ENCODE measurements around the gene CDK15.
"Not testable (repeated sequence)": the region's sequence is repeated elsewhere in the genome, so short reads cannot be mapped to it uniquely, and the experiment has no call there.

The CDK15 gene

DNA sequence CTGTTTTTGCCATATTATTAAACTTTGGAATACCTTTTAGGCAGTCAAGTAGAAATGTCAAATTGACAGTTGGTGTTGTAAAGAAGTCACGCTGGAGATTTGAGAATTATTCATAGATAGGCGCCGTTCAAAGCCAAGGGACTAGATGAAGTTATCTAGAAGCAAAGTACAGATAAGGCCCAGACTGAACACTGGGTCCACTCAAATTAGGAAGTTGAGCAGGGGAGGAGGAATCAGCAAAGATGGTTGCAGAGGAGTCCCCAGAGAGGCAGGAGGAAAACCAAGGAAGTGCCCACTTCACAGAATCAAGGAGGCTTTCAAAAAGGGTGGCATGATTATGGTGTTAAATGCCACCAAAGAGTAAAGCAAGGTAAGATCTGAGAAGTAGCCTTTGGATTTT is 16.0 kb upstream of the CDK15 start:
- 93% methylated on average over 3 of the region's 3 CpGs for WGBS
- H3K27me3 ChIP-seq (ENCODE audit: insufficient read depth, low read length) = no peaks in the 10 kb centered on the region
- no peaks in the 10 kb centered on the region for H3K4me1 ChIP-seq (ENCODE audit: insufficient read depth, low read length)
- H3K9ac ChIP-seq (ENCODE audit: low read depth, low read length) = no peak overlapping the region
- no peaks in the 10 kb centered on the region for H3K9me3 ChIP-seq (ENCODE audit: insufficient read depth, low read depth, low read length)
- no peaks in the 10 kb centered on the region for H3K36me3 ChIP-seq (ENCODE audit: insufficient read depth, low read length)
- H3K4me3 ChIP-seq (ENCODE audit: low read length) = no peak overlapping the region
- H3K27ac ChIP-seq (ENCODE audit: low read depth, low read length) = no peak overlapping the region

DNA sequence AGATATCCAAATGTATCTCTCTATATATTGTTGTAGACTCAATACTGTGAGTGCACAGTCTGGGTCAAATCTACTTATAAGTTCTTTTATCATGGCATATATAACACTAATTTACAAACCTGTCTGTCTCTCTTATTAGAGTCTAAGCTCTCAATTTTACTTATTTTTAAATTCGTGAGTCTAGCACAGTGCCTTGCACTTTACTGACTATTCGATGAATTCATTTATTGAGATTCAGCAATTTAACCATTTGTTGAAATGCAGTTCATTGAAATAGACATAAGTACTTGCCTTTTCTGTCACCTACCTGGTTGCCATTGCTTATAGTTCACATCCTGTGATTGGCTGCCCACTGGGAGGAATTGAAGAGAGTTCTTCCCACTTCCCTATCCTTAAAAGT is 15.3 kb upstream of the CDK15 start:
- Histone ChIP-seq H3K27me3 (ENCODE audit: insufficient read depth, low read length) (no peaks in the 10 kb centered on the region), H3K4me3 (ENCODE audit: low read length) (no peak overlapping the region), H3K9ac (ENCODE audit: low read depth, low read length) (no peak overlapping the region), H3K27ac (ENCODE audit: low read depth, low read length) (no peak overlapping the region), H3K9me3 (ENCODE audit: insufficient read depth, low read depth, low read length) (no peaks in the 10 kb centered on the region), H3K4me1 (ENCODE audit: insufficient read depth, low read length) (no peaks in the 10 kb centered on the region), H3K36me3 (ENCODE audit: insufficient read depth, low read length) (no peaks in the 10 kb centered on the region)
- 92% methylated on average over 2 of the region's 2 CpGs for WGBS

DNA sequence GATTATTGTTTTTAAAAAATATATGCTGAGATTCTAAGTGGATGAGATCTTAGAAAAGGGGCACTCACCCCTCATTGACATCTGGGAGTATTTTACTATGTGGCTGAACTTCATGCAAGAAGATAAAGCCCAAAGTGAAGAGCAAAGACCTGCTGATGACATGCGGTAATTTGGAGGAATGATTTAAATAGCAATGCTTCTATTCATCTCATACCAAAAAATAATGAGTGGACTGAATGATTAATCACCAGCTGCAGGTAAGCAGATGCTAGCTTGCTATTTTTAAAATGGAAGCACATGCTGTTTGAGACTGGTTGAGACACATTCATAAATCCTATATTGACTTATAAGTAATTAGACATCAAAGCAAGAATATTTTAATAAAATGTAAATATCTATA is 12.7 kb upstream of the CDK15 start:
- H3K9ac ChIP-seq (ENCODE audit: low read depth, low read length) = no peak overlapping the region
- H3K36me3 ChIP-seq (ENCODE audit: insufficient read depth, low read length) = no peaks in the 10 kb centered on the region
- H3K27ac ChIP-seq (ENCODE audit: low read depth, low read length) = no peak overlapping the region
- H3K9me3 ChIP-seq (ENCODE audit: insufficient read depth, low read depth, low read length) = no peaks in the 10 kb centered on the region
- H3K4me1 ChIP-seq (ENCODE audit: insufficient read depth, low read length) = no peaks in the 10 kb centered on the region
- H3K27me3 ChIP-seq (ENCODE audit: insufficient read depth, low read length) = no peaks in the 10 kb centered on the region
- no peak overlapping the region for H3K4me3 ChIP-seq (ENCODE audit: low read length)
- WGBS = 100% methylated on average over 1 of the region's 1 CpG

DNA sequence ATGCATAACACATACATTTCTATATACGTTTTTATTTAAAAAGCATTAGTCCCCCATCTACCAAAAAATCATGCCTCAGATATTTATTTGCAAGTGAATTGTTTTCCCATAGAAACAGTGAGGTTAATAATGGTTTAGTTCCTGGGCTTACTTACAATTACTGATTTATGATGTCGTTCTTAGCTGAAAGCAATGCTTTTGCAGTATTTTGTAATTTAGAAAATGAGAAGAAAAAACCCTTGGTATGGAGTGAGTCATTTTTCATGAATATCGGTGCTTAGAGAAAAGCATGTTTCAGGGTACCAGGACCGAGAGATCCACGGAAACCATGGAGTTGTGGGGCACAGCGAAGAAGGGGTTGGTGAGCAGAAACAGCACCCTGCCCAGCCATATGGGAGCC is 12.0 kb upstream of the CDK15 start:
- no peaks in the 10 kb centered on the region for H3K4me1 ChIP-seq (ENCODE audit: insufficient read depth, low read length)
- H3K9ac ChIP-seq (ENCODE audit: low read depth, low read length) = no peak overlapping the region
- H3K4me3 ChIP-seq (ENCODE audit: low read length) = no peak overlapping the region
- no peaks in the 10 kb centered on the region for H3K27me3 ChIP-seq (ENCODE audit: insufficient read depth, low read length)
- no peaks in the 10 kb centered on the region for H3K9me3 ChIP-seq (ENCODE audit: insufficient read depth, low read depth, low read length)
- no peak overlapping the region for H3K27ac ChIP-seq (ENCODE audit: low read depth, low read length)
- no peaks in the 10 kb centered on the region for H3K36me3 ChIP-seq (ENCODE audit: insufficient read depth, low read length)
- WGBS = 89% methylated on average over 6 of the region's 6 CpGs

DNA sequence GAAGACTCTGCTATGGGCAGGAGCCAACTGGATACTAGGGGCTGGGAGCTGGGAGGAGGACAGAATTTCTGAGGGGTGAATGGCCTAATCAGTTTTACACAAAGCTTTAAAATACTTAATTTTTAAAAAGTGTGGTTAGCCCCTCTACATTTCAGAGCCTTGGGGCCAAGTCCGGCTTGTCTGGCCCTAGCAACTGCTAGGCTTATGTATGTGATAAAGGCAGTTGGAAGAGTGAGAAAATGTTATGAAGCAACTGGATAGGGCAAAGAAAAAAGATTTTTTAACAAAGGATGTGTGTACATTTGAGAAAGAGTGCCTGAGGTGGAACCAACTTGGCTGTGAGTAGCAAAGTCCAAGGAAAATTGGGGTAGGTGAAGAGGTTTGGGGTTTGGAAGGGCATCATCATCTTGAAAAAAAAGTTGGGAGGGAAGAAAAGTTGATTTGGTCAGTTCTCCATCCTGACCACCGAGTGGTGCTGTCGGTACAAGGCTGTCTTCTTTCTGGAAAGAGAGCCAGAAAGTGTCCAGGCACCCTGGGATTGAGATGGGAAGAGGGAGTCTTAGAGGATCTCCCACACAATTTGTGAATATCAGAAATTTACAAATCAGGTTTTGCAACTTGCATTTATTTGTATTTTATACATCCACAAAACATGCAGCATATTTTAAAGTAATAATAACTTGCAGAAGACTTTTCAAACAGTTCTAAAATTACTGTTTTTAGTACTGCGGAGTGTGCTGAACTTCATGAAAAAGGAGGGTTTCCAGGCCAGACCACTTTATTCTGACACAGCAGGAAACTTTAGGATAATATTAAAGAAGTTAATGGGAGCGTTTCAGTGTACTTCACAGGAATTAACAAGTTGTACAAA is 10.5 kb upstream of the CDK15 start:
- H3K27me3 ChIP-seq (ENCODE audit: insufficient read depth, low read length) = no peaks in the 10 kb centered on the region
- no peak overlapping the region for H3K27ac ChIP-seq (ENCODE audit: low read depth, low read length)
- H3K9ac ChIP-seq (ENCODE audit: low read depth, low read length) = no peak overlapping the region
- no peak overlapping the region for H3K4me3 ChIP-seq (ENCODE audit: low read length)
- no peaks in the 10 kb centered on the region for H3K9me3 ChIP-seq (ENCODE audit: insufficient read depth, low read depth, low read length)
- 28% methylated on average over 5 of the region's 5 CpGs for WGBS
- no peaks in the 10 kb centered on the region for H3K36me3 ChIP-seq (ENCODE audit: insufficient read depth, low read length)
- no peaks in the 10 kb centered on the region for H3K4me1 ChIP-seq (ENCODE audit: insufficient read depth, low read length)

DNA sequence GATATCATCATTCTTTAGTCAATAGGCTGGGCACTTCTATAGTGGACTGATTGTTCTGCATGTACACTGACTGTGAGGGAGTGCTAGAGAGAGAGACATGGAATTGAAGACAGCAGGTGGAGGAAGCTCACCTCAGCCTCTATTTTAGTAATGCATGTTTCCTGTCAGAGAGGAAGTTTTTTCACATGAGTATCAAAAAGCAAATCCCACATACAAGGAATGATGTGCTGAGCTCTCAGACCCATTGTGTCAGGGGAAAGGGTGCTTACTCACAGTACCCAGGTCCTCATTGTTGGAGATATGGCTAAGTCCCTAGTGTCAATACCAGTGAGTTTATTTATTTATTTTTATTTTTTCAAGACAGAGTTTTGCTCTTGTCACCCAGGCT is 9.9 kb upstream of the CDK15 start:
- H3K9ac ChIP-seq (ENCODE audit: low read depth, low read length) = no peak overlapping the region
- H3K9me3 ChIP-seq (ENCODE audit: insufficient read depth, low read depth, low read length) = no peaks in the 10 kb centered on the region
- no peaks in the 10 kb centered on the region for H3K27me3 ChIP-seq (ENCODE audit: insufficient read depth, low read length)
- H3K27ac ChIP-seq (ENCODE audit: low read depth, low read length) = no peak overlapping the region
- no peaks in the 10 kb centered on the region for H3K36me3 ChIP-seq (ENCODE audit: insufficient read depth, low read length)
- no peaks in the 10 kb centered on the region for H3K4me1 ChIP-seq (ENCODE audit: insufficient read depth, low read length)
- no peak overlapping the region for H3K4me3 ChIP-seq (ENCODE audit: low read length)

DNA sequence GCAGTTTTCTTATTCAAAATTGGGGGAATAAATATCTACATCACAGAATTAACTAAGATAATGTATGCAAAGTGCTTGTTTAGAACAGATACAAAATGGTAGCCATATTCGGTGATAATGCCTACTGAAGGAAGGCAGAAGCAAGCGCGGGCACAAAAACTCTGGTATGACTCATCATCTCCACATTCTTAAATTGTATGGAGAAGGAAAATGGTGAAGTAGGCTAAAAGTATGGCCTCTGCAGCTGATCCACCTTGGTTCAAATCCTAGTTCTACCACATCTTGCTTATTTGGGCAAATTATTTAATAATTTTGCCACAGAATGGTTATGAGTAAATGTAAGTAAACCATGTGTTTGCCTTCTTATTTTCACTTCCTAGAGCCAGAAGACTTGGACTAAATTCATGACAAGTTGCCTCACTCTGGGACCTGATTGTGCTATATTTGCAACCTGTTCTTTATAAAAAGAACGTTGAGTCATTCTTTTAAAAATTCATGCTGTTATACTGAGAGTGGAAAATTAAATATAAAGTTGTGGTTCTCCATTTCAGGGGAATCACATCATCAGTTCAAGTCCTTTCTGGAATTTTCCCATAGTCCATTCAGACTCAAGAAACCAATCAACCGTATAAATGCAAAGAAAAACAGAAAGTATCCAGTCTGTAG is 9.0 kb upstream of the CDK15 start:
- Histone ChIP-seq H3K4me3 (ENCODE audit: low read length) (no peak overlapping the region), H3K27me3 (ENCODE audit: insufficient read depth, low read length) (no peaks in the 10 kb centered on the region), H3K27ac (ENCODE audit: low read depth, low read length) (no peak overlapping the region), H3K36me3 (ENCODE audit: insufficient read depth, low read length) (no peaks in the 10 kb centered on the region), H3K9ac (ENCODE audit: low read depth, low read length) (no peak overlapping the region), H3K9me3 (ENCODE audit: insufficient read depth, low read depth, low read length) (no peaks in the 10 kb centered on the region), H3K4me1 (ENCODE audit: insufficient read depth, low read length) (no peaks in the 10 kb centered on the region)
- 72% methylated on average over 5 of the region's 5 CpGs for whole genome bisulfite sequencing

DNA sequence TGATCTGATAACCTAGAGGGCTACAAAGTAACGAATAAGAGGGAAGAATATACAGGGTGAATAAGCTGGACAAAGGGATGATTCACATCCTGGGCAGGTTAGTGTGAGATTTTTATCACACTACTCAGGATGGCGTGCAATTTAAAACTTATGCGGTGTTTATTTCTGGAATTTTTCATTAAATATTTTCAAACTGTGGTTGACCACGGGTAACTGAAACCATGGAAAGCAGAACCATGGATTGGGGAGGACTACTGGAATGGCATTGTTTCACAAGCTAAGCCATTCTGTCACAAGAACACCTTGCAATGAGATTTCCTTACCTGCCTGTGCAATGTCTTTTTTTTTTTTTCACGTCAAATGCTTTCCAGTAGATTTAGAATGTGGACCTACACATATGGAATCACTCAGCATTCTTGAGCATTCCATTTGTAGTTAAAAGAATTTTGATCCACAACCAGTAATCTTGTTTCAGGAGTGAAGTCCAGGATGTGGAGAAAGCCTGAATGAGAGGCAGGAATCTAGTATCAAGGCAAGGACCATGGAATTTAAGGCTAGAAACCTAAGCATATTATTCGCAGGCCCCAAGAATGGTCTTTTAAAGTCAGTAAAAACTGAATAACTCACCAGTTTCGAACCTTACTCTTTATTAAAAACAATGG is 8.0 kb upstream of the CDK15 start:
- H3K36me3 ChIP-seq (ENCODE audit: insufficient read depth, low read length) = no peaks in the 10 kb centered on the region
- no peak overlapping the region for H3K4me3 ChIP-seq (ENCODE audit: low read length)
- no peaks in the 10 kb centered on the region for H3K9me3 ChIP-seq (ENCODE audit: insufficient read depth, low read depth, low read length)
- H3K27ac ChIP-seq (ENCODE audit: low read depth, low read length) = no peak overlapping the region
- no peak overlapping the region for H3K9ac ChIP-seq (ENCODE audit: low read depth, low read length)
- H3K4me1 ChIP-seq (ENCODE audit: insufficient read depth, low read length) = no peaks in the 10 kb centered on the region
- 93% methylated on average over 7 of the region's 7 CpGs for WGBS
- no peaks in the 10 kb centered on the region for H3K27me3 ChIP-seq (ENCODE audit: insufficient read depth, low read length)

DNA sequence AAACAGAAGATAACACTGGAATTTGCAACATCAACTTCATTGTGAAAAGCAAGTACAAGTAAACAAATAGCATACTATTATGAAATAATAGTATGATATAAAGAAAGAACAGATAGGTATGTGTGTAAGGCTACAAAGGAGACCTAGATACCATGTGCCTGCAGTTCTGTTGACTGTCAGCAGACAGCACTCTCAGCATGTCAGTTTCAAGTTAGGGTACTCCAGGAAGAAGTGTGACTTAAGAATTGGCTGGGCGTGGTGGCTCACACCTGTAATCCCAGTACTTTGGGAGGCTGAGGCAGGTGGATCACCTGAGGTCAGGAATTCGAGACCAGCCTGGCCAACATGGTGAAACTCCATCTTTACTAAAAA is 7.4 kb upstream of the CDK15 start:
- H3K9me3 ChIP-seq (ENCODE audit: insufficient read depth, low read depth, low read length); H3K4me3 ChIP-seq (ENCODE audit: low read length); H3K9ac ChIP-seq (ENCODE audit: low read depth, low read length); H3K36me3 ChIP-seq (ENCODE audit: insufficient read depth, low read length); H3K4me1 ChIP-seq (ENCODE audit: insufficient read depth, low read length); H3K27ac ChIP-seq (ENCODE audit: low read depth, low read length); H3K27me3 ChIP-seq (ENCODE audit: insufficient read depth, low read length): not testable (repeated sequence)
- WGBS = 81% methylated on average over 2 of the region's 2 CpGs

DNA sequence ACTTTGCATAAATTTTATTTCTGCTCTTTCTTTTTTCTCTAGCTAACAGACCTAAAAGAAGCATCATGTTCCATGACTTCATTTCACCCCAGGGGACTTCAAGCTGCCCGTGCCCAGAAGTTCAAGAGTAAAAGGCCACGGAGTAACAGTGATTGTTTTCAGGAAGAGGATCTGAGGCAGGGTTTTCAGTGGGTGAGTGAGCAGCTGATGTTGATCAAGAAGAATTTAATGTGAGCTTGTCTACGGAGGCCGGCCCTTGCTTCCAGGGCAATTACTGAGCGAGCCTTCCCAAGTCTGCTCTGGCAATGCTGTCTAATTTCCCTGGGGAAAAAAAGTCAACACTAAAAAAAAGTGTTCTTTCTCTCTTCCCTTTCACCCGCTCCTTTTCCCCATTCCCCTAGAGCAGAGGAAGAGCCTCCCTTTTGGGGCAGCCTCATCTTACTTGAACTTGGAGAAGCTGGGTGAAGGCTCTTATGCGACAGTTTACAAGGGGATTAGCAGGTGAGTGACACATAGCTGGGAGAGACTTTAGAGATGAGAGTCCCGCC is 1.2 kb downstream of the CDK15 start:
- no peaks in the 10 kb centered on the region for H3K9me3 ChIP-seq (ENCODE audit: insufficient read depth, low read depth, low read length)
- no peak overlapping the region for H3K9ac ChIP-seq (ENCODE audit: low read depth, low read length)
- no peaks in the 10 kb centered on the region for H3K36me3 ChIP-seq (ENCODE audit: insufficient read depth, low read length)
- 41% methylated on average over 7 of the region's 8 CpGs for WGBS
- H3K27ac ChIP-seq (ENCODE audit: low read depth, low read length) = no peak overlapping the region
- H3K4me1 ChIP-seq (ENCODE audit: insufficient read depth, low read length) = peaks cover 9% of the 10 kb centered on the region
- H3K4me3 ChIP-seq (ENCODE audit: low read length) = no peak overlapping the region
- H3K27me3 ChIP-seq (ENCODE audit: insufficient read depth, low read length) = no peaks in the 10 kb centered on the region

DNA sequence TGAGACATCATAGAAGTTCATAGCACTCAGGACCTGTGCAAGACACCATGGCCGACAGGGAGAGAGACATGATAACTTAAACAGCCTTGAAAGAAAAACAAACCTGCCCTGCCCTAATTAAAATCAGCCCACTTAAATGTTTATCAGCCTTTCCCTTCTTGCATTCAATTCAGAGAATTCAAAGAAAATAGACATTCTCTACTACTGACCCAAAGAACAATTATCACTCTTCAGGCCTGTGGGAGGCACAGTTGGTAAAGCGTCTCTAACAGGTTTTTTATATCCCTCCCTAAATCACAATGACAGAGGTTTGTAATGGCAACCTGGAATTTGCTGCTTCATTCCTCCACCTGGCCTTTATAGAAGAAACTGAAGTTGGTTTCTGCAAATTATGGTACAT is 1.7 kb downstream of the CDK15 start:
- no peak overlapping the region for H3K4me3 ChIP-seq (ENCODE audit: low read length)
- H3K9ac ChIP-seq (ENCODE audit: low read depth, low read length) = no peak overlapping the region
- no peaks in the 10 kb centered on the region for H3K27me3 ChIP-seq (ENCODE audit: insufficient read depth, low read length)
- H3K36me3 ChIP-seq (ENCODE audit: insufficient read depth, low read length) = no peaks in the 10 kb centered on the region
- no peak overlapping the region for H3K27ac ChIP-seq (ENCODE audit: low read depth, low read length)
- H3K4me1 ChIP-seq (ENCODE audit: insufficient read depth, low read length) = peaks cover 9% of the 10 kb centered on the region
- WGBS = 72% methylated on average over 2 of the region's 2 CpGs
- no peaks in the 10 kb centered on the region for H3K9me3 ChIP-seq (ENCODE audit: insufficient read depth, low read depth, low read length)
